Upper lobe of left lung (tissue), 4 donors: ENCODE measurements around the gene AXIN2.

Source experiments
- CTCF ChIP-seq, 6 experiments: fragments of 450-650 bp in 4 of 6; fragments of 200-600 bp in 2 of 6; sonication (generic) in 2 of 6; IDR thresholded peaks; one replicate each; pipeline ENCODE4 v1.5.1; 2016 to 2019; ENCODE audit warnings: antibody characterized with exemption in 6 of 6
- EP300 ChIP-seq, 4 donors: sonication (generic); formaldehyde crosslinking; IDR thresholded peaks; one replicate each; pipeline ENCODE4 v1.5.1; 2017; ENCODE audit warnings: antibody characterized with exemption in 4 of 4, control low read depth in 2 of 4
- POLR2A ChIP-seq, 4 donors: fragments of 450-650 bp; IDR thresholded peaks; one replicate each; pipeline ENCODE4 v1.5.1; 2016 to 2017; ENCODE audit warnings: antibody characterized with exemption in 4 of 4, mild to moderate bottlenecking in 2 of 4
- POLR2AphosphoS5 ChIP-seq, 2 donors: sonication (generic); formaldehyde crosslinking; IDR thresholded peaks; one replicate each; pipeline ENCODE4 v1.5.1; 2017; ENCODE audit warnings: antibody characterized with exemption in 2 of 2

- TF ChIP-seq CTCF (IDR thresholded peaks at IDR 0.05) (no peak), EP300 (IDR thresholded peaks at IDR 0.05) (no peak), POLR2A (IDR thresholded peaks at IDR 0.05) (no peak), POLR2AphosphoS5 (IDR thresholded peaks at IDR 0.05) (no peak)
Observed at GRCh38 chr17:65511316-65511715, 50.1 kb downstream of the AXIN2 start.
